GM12801 (cell line): ENCODE data around the gene IL34.

Source experiments
- TF ChIP-seq, protein P1 (sequence below): IDR thresholded peaks from one replicate; pipeline ENCODE4 v1.5.1; 2011; ENCODE audit warnings: control low read depth; ENCODE audit not compliant: insufficient read length; ENCODE audit errors: extremely low read depth

IL34 gene

DNA sequence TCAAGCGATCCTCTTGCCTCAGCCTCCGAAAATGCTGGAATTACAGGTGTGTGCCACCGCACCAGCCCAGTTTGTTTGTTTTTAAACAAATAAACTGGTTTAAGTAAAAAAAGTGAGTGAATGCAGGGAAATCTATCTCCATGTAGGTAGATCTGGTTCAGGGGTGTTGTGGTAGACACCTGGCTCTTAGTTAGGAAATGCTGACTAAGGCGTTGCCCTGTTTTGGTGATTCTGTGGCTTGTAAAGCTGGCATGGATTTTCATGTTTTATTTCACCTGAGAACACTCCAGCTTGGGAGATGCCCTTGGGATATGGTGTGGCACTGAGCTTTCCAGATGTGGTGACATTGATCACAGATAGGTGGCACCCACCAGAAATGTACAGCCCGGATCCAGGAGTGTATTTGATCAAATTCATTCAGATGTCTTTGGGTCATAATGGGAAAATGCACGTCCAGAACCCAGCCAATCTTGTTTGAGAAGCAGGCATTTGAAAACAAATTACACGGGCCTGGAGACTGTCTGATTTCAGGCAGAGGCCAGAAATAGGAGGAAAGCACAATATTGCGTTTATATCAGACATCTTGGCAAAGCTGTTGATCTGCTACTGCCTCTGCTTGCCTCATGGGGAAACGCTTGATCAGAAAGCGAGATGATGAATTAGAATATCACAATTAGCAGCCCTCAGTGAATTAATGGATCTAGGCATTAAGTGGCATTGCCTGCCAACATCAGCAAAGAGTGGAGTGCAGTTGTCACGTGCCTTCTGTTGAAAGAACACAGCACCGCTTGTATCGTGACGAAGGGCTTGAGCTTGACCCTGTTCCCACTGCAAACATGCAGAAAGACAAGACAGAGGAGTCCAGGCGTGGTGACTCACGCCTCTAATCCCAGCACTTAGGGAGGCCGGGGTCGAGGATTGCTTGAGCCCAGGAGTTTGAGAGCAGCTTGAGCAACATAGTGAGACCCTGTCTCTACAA, 7.3 kb upstream of the IL34 start:
- TF ChIP-seq, protein P1, sequence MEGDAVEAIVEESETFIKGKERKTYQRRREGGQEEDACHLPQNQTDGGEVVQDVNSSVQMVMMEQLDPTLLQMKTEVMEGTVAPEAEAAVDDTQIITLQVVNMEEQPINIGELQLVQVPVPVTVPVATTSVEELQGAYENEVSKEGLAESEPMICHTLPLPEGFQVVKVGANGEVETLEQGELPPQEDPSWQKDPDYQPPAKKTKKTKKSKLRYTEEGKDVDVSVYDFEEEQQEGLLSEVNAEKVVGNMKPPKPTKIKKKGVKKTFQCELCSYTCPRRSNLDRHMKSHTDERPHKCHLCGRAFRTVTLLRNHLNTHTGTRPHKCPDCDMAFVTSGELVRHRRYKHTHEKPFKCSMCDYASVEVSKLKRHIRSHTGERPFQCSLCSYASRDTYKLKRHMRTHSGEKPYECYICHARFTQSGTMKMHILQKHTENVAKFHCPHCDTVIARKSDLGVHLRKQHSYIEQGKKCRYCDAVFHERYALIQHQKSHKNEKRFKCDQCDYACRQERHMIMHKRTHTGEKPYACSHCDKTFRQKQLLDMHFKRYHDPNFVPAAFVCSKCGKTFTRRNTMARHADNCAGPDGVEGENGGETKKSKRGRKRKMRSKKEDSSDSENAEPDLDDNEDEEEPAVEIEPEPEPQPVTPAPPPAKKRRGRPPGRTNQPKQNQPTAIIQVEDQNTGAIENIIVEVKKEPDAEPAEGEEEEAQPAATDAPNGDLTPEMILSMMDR = no peak

DNA sequence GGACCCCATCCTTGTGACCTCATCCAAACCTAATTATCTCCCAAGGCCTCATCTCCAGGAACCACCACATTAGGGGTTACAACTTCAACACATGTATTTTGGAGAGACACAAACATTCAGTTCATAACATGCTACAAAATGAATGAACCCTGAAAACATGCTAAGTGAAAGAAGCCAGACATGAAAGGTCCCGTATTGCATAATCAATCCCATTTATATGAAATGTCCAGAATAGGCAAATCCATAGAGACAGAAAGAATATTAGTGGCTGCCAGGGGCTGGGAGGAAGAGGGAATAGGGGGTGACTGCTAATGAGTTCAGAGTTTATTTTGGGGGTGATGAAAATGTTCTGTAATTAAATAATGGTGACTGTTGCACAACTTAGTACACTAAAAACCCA, 3.7 kb upstream of the IL34 start:
- TF ChIP-seq, protein P1 = no peak

DNA sequence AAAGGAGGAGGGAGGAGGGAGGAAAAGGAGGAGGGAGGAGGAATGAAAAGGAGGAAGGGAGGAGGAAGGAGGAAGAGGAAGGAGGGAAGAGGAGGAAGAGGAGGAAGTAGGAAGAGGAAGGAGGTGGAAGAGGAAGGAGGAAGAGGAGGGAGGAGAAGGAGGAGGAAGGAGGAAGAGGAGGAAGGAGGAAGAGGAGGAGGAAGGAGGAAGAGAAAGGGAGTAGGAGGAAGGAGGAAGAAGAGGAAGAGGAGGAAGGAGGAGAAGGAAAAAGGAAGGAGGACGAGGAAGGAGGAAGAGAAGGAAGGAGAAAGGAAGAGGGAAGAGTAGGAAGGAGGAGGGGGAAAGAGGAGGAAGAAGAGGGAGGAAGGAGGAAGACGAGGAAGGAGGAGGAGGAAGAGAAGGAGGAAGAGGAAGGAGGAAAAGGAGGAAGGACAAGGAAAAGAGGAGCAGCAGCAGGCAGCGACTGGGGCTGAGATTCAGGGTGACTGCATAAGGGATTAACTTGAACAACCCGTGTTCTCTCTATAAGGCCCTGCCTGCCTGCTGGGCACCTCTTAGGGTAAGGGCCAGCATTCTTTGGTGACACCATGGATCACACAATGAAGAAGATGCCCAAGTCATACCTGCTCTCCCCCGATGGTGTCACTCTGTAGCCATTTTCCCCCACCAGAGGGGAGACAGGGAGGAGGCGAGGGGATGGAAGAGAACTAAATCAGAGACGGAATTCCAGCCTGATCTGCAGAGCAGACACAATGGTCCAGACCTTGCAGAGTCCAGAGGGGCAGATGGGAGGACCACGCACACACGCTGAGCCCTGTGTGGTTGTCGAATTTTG, 1.4 kb upstream of the IL34 start:
- TF ChIP-seq, protein P1 = no peak

DNA sequence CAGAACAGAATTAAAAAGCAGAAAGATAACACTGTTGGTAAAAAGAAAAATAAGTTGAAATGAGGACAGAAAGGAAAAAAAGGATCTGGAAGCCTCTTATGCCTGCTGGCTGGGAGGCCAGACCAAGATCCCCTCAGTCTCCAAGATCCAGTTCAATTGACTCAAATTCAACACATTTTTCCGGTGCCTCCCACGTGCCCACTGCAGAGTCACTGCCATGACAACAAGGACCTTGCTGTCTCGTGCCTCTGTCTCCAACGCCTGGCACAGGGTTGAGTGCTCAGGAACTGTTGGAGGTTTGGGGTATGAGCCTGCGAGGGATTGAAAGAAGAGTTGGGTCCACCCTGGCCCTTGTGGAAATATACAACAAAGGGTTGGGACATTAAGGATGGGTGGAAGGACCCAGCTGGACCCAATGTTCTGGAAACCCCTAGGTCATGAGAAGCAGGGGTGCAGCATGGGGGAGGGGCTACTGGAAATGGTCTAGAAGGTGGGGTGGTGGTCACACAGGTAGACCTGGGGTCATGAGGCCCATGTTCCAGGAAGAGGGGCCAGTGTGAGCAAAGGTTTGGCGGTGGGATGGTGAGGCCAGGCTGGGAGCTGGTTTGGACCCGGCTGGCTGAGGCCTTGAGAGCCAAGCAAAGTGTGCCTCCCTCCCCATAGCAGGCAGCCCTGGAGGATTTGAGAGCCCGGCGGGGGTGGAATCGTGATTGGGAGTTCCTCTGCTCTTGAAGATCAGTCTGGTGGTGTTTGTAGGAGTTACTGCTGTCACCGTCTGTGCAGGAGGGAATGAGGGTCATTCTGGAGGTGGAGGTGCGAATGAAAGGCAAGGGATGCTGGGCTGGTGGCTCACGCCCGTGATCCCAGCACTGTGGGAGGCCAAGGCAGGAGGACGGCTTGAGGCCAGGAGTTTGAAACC, 1.3 kb downstream of the IL34 start:
- TF ChIP-seq, protein P1 = no peak

DNA sequence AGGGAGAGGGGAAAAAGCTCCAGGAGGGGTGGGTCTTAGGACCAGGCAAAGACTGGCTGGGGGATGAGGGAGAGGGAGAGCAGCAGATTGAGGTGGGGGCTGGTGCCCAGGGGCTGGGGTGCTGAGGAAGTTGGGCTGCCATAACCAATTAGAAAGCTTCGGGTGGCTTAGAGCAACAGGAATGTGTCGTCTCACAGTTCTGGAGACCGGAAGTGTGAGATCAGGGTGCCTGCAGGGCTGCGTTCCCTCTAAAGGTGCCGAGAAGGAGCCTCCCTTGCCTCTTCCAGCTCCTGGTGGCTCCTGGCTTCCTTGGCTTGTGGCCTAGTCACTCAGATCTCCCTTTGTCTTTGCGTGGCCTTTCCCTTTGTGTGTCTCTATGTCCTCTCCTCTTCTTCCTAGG, 2.2 kb downstream of the IL34 start:
- TF ChIP-seq, protein P1 = no peak

DNA sequence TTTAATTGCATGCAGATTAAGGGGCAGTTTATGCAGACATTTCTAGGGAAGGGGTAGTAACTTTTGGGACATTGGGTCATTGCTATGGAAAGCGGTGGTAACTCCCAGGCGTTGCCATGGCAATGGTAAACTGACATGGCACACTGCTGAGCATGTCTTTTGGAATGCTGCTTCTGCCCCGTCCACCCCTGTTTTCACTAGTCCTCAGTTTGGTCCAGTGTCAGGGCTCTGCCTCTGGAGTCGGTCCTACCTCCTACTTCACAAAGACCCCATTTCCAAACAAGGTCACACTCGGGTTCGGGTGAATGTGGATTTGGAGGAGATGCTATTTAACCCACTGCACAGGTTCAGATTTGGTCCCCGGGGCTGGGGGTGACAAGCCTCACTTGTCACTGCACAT, 2.9 kb downstream of the IL34 start:
- TF ChIP-seq, protein P1 = no peak
